Mucosa of descending colon (tissue), 3 donors: ENCODE data around the gene ZNF365. TPM values are rescaled to one million over a fixed set of nuclear protein-coding genes. Genes with fewer than 3 reads are reported as not detected.
A peak's percentile ranks its signal among the peaks of the same experiment; 100 is the strongest.

Experiments
- ATAC-seq: fragments of 200-7000 bp; cut with Tn5 transposase; one replicate; pipeline ENCODE4 v1.9.1; 2020; ENCODE audit warnings: mild to moderate bottlenecking, moderate library complexity
- DNase-seq, 3 donors: peaks; one replicate each; pipeline ENCODE4 v3.0.0-alpha.2; 2020
- H3K36me3 ChIP-seq: fragments of 200-600 bp; one replicate; pipeline ENCODE4 v1.8.0; 2021; ENCODE audit warnings: low read depth, mild to moderate bottlenecking
- H3K4me1 ChIP-seq: fragments of 200-600 bp; one replicate; pipeline ENCODE4 v1.8.0; 2021; ENCODE audit warnings: low read depth, mild to moderate bottlenecking
- H3K4me3 ChIP-seq: fragments of 200-600 bp; one replicate; pipeline ENCODE4 v1.8.0; 2021; ENCODE audit warnings: mild to moderate bottlenecking
- H3K9me3 ChIP-seq: fragments of 200-600 bp; one replicate; pipeline ENCODE4 v1.8.0; 2021; ENCODE audit warnings: mild to moderate bottlenecking
- intact Hi-C, 2 donors: fragments of 100-400 bp; cut with DNase I in 1 of 2; cut with micrococcal nuclease in 1 of 2; formaldehyde crosslinking; loops; one replicate each; pipeline versions ENCODE4 v1.11.0 to v1.11.1; 2022; cut with DNase I, micrococcal nuclease
- total RNA-seq, 3 donors: library from RNA; stranded (reverse); fragmentation: NEBNext Ultra II Directional in 2 of 3; extraction: Animal tissue kit (Norgen Biotek cat#: 25700) in 2 of 3; gene quantifications; one replicate each; pipeline versions ENCODE4 v1.2.1 to v1.2.4, GENCODE V29; 2021 to 2023
- TF ChIP-seq, protein P1 (sequence below): fragments of 200-600 bp; IDR thresholded peaks from one replicate; pipeline ENCODE4 v1.8.0; 2022; ENCODE audit warnings: antibody characterized with exemption, mild to moderate bottlenecking
- donor health status: DM: no; HTN: no; CAD: no; lungs with moderate emphysema.
- donor health status: DM: no; HTN: no; CAD: no.
- donor health status: DM: no; HTN: yes; CAD: no.

Gene ZNF365
- total RNA-seq, 3 donors from 2014 or later: 0.29 to 0.38 TPM; not detected in 1

DNA sequence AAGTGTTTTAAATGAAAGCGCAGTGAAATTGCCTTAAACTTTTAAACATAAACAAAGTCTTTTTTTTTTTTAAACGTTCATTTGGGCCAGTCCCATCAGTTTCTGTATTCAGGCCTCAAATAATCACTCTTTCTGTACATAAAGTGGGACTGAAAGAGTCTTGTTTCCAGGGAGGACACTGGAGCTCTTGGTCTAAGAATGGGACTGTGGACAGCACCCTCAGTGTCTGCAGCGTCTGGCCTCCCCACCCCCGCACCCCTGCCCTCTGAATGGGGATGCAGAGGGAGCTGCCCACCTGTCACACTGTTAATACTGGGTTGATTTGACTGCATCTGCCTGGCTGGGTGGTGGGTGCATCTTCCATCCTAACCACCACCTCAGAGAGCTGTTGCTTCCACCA, 5.2 kb downstream of the ZNF365 start:
- no peak for ATAC-seq
- H3K36me3 ChIP-seq: no peaks in the 10 kb centered on the region

DNA sequence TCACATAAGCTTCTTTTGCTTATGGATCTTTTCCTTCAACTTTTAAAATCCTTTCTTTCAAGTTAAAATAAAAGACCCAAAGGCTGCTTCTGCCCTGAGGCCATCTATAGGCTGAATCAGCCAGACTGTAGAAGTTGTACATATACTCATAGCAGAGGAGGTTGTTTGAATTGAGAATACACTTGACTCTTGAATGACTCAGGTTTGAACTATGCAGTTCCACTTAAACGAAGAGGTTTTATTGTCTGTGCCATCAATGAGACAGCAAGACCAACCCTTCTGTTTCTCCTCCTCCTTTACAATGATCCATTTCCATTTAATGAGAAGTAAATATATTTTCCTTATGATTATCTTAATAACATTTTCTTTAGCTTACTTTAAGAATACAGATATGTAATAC, 5.8 kb downstream of the ZNF365 start:
- H3K4me1 ChIP-seq: no peaks in the 10 kb centered on the region
- TF ChIP-seq, protein P1, sequence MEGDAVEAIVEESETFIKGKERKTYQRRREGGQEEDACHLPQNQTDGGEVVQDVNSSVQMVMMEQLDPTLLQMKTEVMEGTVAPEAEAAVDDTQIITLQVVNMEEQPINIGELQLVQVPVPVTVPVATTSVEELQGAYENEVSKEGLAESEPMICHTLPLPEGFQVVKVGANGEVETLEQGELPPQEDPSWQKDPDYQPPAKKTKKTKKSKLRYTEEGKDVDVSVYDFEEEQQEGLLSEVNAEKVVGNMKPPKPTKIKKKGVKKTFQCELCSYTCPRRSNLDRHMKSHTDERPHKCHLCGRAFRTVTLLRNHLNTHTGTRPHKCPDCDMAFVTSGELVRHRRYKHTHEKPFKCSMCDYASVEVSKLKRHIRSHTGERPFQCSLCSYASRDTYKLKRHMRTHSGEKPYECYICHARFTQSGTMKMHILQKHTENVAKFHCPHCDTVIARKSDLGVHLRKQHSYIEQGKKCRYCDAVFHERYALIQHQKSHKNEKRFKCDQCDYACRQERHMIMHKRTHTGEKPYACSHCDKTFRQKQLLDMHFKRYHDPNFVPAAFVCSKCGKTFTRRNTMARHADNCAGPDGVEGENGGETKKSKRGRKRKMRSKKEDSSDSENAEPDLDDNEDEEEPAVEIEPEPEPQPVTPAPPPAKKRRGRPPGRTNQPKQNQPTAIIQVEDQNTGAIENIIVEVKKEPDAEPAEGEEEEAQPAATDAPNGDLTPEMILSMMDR: no peak
- H3K9me3 ChIP-seq: no peaks in the 10 kb centered on the region
- DNase-seq: no peak
- intact Hi-C loops: no loop called here
- no peak for ATAC-seq
- no peaks in the 10 kb centered on the region for H3K36me3 ChIP-seq
- no peak overlapping the region for H3K4me3 ChIP-seq

More for the DNA sequence above, 5.2 kb downstream of the ZNF365 start:
- H3K9me3 ChIP-seq: no peaks in the 10 kb centered on the region
- no peak for DNase-seq
- intact Hi-C loops: no loop called here
- peaks cover 1% of the 10 kb centered on the region for H3K4me1 ChIP-seq
- TF ChIP-seq, protein P1: no peak
- no peak overlapping the region for H3K4me3 ChIP-seq

DNA sequence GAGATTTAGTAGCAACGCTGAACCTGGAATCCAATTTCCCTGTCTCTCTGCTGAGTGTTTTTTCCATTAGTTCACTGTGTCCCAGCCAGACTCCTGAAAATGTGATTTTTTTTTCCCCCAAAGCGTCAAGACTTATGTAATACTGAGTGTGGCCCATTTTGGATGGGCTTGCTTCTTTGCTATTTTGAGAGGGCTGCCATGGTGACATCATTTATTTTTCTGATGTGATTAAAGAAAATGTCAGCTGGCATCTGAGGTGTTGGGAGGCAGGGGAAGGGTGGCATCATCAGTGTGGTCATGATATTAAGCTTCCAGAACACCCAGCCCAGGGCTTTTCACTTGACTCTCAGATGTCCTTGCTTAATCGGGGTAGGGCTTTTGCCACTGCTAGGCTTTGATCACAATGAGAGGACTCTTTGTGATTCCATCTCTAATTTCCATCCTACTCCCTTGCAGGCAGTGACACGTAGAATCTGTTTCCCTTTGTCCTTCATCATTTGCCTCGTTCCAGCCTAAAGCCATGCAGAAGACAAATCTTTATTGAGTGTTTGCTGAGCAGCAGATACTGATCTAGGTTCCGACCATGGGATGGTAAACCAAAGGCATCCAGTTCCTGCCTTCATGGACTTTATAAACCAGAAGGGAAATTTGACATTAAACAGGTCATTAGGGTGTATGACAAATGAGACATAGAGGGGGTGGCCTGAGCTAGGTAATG, 7.4 kb downstream of the ZNF365 start:
- intact Hi-C loops: no loop called here
- no peak for ATAC-seq
- TF ChIP-seq, protein P1: no peak

DNA sequence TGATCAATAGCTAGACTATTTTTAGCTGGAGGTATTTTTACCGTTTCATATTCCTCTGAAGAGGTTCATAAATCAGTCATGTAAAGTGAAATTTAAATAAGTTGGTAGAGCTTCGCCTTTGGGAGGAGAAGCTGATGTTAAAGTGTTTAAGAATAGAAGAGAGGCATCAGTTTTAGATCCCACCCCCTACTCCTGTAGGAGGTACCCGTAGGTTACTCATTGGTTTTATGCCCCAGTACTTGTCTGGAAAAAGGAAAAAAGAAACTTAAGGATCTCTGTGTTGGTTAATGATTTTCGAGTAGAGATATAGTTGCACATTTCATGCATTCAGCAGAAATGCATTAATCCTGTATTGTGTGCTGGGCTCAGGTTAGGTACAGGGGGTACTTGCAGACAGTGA, 8.7 kb downstream of the ZNF365 start:
- H3K4me1 ChIP-seq: no peaks in the 10 kb centered on the region
- no peaks in the 10 kb centered on the region for H3K9me3 ChIP-seq
- ATAC-seq (no peak), DNase-seq (no peak)
- H3K36me3 ChIP-seq: no peaks in the 10 kb centered on the region
- H3K4me3 ChIP-seq: no peak overlapping the region
- intact Hi-C loops: no loop called here
- TF ChIP-seq, protein P1: no peak

More for the DNA sequence above, 7.4 kb downstream of the ZNF365 start:
- Histone ChIP-seq H3K4me1 (no peaks in the 10 kb centered on the region), H3K36me3 (no peaks in the 10 kb centered on the region), H3K9me3 (no peaks in the 10 kb centered on the region), H3K4me3 (no peak overlapping the region)
- no peak for DNase-seq

DNA sequence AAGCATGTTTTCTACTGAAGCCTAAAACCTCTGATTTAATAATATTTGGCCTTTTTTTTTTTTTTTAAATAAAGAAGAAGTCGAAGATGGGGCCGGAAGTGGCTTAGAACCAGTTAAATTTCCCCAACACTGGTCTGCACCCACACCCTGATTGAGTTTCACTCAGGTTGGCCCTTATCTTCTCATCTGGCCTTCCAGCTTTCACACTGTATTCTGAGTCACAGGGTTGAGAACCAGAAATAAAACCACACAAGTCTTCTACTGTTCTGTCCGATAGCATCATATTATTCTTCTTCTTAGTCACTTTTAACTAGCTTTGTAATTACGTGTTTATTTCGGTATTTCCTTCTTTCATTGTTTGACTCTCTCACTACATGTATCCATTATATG, 9.9 kb downstream of the ZNF365 start:
- peak in 1 of 3 donors; percentile 6 for DNase-seq
- Histone ChIP-seq H3K9me3 (no peaks in the 10 kb centered on the region), H3K36me3 (no peaks in the 10 kb centered on the region), H3K4me1 (no peaks in the 10 kb centered on the region), H3K4me3 (no peak overlapping the region)
- ATAC-seq: peak; percentile 61
- TF ChIP-seq, protein P1: no peak
- intact Hi-C loops: no loop called here
